HG03039 (cell line): Measurements from ENCODE around the gene AGAP1.

Source experiments
- ATAC-seq: cut with Tn5 transposase; IDR thresholded peaks from one replicate; pipeline ENCODE4 v1.9.1; 2021; ENCODE audit warnings: mild to moderate bottlenecking, moderate library complexity; ENCODE audit not compliant: unreplicated experiment

AGAP1 gene

GRCh38 chr2:235857598-235857997, 363.8 kb downstream of the AGAP1 start:
- no peak for ATAC-seq

- no peak for ATAC-seq
Observed at GRCh38 chr2:235858881-235859280, 365.0 kb downstream of the AGAP1 start.

- ATAC-seq = no peak
Observed at GRCh38 chr2:235859651-235860050, 365.8 kb downstream of the AGAP1 start.

- no peak for ATAC-seq
Observed at GRCh38 chr2:235860111-235860510, 366.3 kb downstream of the AGAP1 start.

- ATAC-seq = no peak
Observed at GRCh38 chr2:235860871-235861270, 367.0 kb downstream of the AGAP1 start.

GRCh38 chr2:235861383-235861782, 367.5 kb downstream of the AGAP1 start:
- no peak for ATAC-seq

GRCh38 chr2:235863414-235863813, 369.6 kb downstream of the AGAP1 start:
- ATAC-seq = no peak

- no peak for ATAC-seq
Observed at GRCh38 chr2:235864302-235864701, 370.5 kb downstream of the AGAP1 start.

GRCh38 chr2:235864733-235865515, 371.1 kb downstream of the AGAP1 start:
- no peak for ATAC-seq

- ATAC-seq = no peak
Observed at GRCh38 chr2:235866373-235866772, 372.5 kb downstream of the AGAP1 start.

GRCh38 chr2:235868224-235868623, 374.4 kb downstream of the AGAP1 start:
- no peak for ATAC-seq

GRCh38 chr2:235868645-235869044, 374.8 kb downstream of the AGAP1 start:
- ATAC-seq = no peak

GRCh38 chr2:235870515-235870914, 376.7 kb downstream of the AGAP1 start:
- ATAC-seq = no peak

GRCh38 chr2:235876099-235876679, 382.3 kb downstream of the AGAP1 start:
- ATAC-seq = no peak

GRCh38 chr2:235877275-235877802, 383.5 kb downstream of the AGAP1 start:
- ATAC-seq = no peak

- no peak for ATAC-seq
Observed at GRCh38 chr2:235879116-235879515, 385.3 kb downstream of the AGAP1 start.

- ATAC-seq = no peak
Observed at GRCh38 chr2:235883675-235884074, 389.8 kb downstream of the AGAP1 start.

- ATAC-seq = no peak
Observed at GRCh38 chr2:235889302-235889630, 395.4 kb downstream of the AGAP1 start.

- ATAC-seq = no peak
Observed at GRCh38 chr2:235893129-235893698, 399.4 kb downstream of the AGAP1 start.

- no peak for ATAC-seq
Observed at GRCh38 chr2:235894839-235895238, 401.0 kb downstream of the AGAP1 start.

- no peak for ATAC-seq
Observed at GRCh38 chr2:235896061-235896460, 402.2 kb downstream of the AGAP1 start.

GRCh38 chr2:235897992-235898391, 404.1 kb downstream of the AGAP1 start:
- ATAC-seq = no peak
